HS-27A (cell line): ENCODE data around the gene F10.
"Not testable (repeated sequence)": the region's sequence is repeated elsewhere in the genome, so short reads cannot be mapped to it uniquely, and the experiment has no call there.

ENCODE experiments used
- DNase-seq: peaks from one replicate; pipeline ENCODE4 v3.0.0-alpha.2; 2012; ENCODE audit warnings: low read depth, missing footprints

Gene F10

DNA sequence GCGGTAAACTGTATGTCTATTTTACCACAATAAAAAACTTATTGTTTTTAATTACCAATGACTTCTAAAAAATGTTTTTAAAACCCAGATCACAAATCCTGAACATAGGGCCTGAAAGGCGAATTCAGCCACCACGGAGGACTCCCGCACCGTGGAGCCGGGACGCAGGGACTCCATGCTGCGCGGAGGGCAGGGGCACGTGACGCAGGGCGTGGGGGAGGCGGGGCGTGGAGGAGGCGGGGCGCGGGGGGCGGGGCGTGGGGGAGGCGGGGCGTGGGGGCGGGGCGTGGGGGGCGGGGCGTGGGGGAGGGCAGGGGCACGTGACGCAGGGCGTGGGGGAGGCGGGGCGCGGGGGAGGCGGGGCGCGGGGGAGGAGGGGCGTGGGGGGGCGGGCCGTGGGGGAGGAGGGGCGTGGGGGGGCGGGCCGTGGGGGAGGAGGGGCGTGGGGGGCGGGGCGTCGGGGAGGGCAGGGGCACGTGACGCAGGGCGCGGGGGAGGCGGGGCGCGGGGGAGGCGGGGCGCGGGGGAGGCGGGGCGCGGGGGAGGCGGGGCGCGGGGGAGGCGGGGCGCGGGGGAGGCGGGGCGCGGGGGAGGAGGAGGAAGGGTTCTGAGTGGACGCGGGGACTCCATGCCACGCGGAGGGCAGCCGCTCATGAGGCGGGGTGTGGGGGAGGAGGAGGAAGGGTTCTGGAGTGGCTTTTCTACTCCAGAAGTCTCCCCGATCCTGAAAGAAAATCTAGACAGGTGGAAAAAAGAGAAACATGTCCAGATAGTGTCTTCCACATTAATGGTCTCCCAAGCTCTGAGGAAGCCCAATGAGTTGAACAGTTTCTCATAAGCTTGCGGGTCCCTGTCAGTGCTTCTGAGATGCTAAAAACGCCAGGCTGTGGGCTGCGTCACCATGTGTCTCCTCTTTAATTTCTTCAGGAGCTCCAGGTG is 31.5 kb downstream of the F10 start:
- no peak for DNase-seq

DNA sequence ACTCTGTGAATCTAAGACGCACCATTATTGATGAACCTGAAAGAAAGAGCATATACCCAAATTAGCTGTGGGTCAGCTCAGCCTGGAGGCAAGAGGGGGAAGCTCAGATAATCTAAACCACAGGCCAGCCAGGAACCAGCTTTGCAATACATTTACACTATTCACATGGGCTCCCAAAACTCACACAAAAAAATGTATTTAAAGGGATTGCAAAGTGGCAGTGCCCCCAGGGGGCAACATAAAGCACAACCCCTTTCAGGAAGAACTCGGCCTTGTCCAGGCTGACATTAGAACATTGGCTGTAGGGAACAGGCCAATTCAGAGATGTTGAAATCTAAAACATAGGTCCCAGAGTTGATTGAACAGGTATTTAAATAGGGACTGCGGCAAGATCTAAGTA is 32.6 kb downstream of the F10 start:
- DNase-seq: no peak

DNA sequence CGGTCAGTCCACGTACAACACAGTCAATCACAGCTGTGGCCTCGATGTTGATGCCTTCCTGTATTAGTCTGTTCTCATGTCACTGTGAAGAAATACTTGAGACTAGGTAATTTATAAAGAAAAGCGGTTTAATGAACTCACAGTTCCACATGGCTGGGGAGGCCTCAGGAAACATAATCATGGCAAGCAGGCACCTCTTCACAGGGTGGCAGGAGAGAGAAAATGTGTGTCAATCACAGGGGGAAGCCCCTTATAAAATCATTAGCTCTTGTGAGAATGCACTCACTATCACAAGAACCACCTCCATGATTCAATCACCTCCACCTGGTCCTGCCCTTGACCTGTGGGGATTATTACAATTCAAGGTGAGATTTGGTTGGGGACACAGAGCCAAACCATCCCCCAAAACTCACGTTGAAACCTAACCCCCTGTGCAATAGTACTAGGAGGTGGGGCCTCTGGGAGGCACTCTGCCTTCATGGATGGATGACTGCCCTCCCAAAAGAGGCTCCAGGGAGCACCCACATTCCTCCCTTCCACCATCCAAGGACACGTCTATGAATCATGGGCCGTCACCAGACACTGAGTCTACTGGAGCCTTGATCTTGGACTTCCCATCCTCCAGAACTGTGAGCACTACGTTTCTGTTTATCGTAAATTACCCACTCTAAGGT is 33.5 kb downstream of the F10 start:
- DNase-seq: no peak

DNA sequence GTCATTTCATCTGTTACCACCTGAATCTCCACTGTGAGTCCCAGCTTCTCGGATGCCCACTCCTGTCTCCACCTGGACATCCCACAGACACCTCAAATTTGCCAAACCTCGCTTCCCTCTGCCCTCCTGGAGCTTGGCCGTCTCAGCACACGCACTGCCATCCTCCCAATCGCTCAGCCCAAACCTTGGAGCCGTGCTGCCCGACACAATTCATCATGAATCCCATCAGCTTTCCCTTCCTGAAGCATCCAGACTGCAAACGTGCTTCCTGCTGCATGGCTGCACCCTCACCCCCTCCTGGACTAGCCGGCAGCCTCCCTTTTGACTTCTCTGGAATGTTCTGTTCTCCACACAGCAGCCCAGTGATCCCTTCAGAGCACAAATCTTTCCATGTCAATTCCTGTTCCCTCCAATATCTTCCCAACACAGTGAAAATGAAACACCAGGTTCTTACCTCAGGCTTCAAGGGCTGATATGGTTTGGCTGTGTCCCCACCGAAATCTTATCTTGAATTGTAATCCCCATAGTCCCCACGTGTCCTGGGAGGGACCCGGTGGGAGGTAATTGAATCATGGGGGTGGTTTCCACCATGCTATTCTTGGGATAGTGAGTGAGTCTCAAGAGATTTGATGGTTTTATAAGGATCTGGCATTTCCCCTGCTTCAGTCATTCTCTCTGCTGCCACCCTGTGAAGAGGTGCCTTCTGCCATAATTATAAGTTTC is 34.8 kb downstream of the F10 start:
- DNase-seq: no peak

DNA sequence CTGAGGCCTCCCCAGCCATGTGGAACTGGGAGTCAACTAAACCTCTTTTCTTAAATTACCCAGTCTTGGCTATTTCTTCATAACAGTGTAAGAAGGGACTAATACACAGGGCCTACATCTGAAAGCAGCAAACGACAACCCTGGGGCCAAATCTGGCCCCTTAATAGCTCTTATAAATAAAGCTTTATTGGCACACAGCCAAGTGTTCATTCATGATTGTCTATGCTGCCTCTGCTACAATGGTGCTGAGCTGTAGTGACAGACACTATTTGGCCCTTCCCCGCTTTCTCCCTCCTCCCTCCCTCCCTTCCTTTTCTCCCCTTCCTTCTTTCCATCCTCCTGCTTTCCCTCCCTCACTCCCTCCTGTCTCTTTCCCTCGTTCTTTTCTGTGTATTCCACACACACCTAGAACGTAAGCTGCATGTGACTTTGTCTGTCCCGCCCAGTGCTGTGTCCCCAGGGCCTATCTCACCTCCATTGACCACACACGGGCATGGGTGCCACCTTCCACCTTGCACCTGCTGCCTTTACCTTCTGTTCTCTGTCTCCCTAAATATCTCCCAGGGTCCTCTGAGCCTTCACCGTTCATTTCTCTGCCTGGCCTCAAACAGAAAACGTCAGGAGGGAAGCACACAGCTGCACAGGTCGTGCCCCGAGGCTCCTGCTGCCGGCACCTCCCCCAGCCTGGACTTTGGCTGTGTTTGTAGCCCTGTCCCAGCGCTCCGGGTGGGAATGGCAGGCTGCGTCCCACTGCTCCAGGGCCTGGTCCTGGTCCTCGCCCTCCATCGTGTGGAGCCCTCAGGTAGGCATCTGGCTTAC is 35.5 kb downstream of the F10 start, which contains the start of gene PROZ:
Gene PROZ (plus strand): TSS at position 720 of the 819 bp plus-strand sequence. CDS start 13 bp downstream, at position 733.
- no peak for DNase-seq

DNA sequence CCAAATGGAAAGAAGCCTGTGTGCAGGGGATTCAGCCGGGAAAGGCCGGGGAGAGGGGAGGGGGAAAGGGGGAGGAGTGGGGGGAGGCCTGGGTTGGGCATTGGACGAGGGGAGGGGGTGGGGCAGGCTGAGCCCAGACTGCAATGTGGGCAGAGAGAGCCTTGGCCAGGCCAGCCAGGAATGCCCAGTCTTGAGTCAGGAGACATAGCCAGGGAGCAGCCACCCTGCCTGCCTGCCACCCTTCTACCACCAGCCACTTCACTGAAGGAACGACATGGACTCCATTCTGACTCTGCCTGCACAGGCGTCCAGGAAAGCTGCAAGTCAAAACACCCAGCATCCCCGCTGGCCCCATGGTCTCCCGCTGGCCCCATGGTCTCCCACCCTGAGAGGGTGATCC is 36.3 kb downstream of the F10 start:
- DNase-seq: no peak

DNA sequence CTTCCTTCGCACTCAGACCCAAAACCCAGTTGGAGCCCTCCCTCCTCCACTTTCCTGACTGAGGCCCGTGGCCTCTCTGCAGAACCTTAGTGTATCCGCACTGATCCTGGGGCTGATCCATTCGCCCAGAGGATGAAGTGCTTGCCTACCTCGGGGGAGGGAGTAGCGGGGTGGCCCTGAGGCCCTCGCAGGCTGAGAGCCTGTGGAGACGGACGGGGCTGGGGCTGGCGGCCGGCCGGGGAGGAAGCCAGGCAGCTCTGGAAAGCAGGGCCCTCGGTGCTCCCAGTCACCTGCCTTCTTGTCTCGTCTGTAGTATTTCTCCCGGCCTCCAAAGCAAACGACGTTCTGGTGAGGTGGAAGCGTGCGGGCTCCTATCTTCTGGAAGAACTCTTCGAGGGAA is 37.1 kb downstream of the F10 start:
- no peak for DNase-seq

DNA sequence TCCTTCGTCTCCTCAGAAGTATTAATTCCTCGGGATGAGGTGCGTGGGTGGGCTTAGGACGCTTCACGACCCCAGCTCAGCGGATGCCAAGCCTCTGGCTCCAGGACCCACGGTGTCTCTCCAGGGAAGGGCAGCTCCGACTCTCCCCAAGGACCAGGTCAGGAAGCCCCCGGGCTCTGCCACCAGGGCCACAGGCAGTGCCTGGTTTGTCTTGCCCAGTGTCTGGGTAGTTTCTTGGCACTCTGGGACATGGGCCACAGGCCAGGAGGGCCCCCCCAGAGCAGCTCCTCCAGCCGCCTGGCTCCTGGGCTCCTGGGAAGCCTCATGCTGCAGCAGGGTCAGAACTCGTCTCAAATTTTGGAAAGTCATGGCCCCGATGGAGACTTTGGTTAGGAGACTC is 38.4 kb downstream of the F10 start:
- no peak for DNase-seq

DNA sequence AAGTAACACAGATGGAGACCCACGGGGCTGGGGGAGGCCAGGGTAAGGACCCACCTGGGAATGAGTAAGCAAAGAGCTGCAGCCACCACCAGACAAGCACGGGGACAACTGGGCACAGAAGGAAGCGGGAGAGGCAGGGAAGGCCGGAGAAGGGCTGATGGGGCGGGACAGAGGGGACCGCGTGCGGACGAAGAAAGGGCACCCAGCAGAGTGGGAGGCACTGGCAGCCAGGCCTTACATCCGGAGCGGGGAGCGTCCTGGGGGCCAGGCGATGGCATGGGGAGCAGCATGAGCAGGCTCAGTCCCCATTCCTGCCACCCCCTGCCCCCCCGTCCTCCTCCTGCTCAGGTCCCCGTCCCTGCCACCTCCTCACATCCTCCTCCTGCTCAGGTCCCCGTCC is 38.8 kb downstream of the F10 start:
- DNase-seq: no peak

DNA sequence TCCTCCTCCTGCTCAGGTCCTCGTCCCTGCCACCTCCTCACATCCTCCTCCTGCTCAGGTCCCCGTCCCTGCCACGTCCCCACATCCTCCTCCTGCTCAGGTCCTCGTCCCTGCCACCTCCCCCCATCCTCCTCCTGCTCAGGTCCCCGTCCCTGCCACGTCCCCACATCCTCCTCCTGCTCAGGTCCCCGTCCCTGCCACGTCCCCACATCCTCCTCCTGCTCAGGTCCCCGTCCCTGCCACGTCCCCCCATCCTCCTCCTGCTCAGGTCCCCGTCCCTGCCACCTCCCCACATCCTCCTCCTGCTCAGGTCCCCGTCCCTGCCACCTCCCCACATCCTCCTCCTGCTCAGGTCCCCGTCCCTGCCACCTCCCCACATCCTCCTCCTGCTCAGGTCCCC is 39.4 kb downstream of the F10 start:
- not testable (repeated sequence) for DNase-seq

DNA sequence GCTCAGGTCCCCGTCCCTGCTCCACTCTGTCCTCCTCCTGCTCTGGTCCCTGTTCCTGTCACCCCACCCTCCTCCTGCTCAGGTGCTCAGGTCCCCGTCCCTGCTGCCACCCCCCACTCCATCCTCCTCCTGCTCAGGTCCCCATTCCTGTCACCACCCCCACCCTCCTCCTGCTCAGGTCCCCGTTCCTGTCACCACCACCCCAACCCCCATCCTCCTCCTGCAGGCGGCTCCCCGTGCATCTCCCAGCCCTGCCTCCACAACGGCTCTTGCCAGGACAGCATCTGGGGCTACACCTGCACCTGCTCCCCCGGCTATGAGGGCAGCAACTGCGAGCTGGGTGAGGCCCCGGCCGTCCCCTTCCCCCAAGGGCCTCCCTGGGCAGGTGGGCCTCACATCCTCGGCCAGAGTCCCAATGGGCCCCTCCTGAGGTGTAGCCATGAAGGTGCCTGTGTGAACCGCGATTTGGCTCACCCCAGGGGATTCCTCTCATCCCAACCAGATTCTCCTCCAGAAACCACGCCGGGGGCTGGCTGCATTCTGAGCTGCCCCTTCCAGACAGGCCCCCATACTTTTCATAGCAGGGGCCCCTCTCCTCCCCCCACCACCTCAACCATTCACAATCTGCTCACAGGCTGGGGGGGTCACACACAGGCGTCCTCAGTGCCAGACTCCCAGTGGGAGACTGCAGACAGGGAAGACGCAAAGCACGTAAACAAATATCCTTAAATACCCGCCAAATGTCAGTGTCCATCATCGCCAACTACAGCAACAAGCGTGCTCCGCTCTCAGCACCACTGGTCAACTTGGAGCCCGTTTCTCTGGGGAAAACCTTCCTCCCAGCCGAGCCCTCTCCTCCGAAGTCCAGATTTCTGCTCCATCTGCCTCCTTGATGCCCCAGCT is 40.4 kb downstream of the F10 start:
- DNase-seq: no peak

DNA sequence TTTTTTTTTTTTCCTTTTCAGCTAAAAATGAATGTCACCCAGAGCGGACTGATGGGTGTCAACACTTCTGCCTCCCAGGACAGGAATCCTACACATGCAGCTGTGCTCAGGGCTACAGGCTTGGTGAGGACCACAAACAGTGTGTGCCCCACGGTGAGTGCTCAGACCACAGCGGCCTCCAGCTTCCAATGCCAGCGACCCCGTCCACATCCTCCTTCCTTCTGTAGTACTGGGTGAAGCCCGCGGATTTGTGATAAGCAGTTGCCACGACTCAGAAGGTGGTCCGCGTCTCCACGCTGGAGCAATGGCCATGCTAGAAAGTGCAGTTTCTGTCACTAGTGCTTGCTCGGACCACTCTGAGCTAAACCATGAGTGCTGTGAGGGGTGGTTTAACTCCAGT is 41.9 kb downstream of the F10 start:
- no peak for DNase-seq

DNA sequence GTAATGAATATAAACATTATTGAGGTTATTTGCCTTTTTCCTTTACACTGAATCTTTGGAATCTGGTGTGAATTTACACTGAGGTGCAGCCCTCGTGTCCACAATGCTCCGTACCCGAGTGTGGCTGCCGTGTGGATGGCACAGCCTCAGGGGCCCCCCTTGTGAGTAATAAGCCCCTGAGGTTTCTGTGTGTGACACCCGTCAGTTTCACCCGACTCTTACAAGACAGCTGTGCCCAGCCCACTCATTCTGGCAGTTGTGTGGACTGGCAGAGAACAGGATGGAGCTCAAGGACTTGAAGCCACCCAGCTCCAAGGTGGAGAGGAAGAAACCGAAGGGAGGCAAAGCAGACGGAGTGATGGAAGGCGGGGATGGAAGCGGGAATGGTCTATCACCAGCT is 43.7 kb downstream of the F10 start:
- DNase-seq: no peak

DNA sequence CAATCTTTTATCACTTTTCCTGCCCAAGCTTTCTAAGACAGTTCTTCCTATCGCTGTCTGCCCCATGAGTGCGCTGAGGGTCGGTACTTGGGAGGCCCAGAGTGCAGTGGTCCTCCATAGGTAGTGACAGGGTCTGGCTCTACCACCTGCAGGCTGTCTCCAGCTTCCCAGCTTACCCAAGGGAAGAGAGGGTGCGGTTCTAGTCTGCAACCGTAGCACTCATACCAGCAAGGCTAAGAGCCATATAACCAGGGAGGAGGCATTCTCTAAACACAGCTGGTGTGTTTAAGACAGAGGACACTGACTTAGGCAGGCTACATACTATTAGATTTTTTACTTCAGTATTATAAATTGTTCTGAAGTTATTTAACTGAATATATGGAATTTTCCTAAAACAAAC is 44.1 kb downstream of the F10 start:
- no peak for DNase-seq

DNA sequence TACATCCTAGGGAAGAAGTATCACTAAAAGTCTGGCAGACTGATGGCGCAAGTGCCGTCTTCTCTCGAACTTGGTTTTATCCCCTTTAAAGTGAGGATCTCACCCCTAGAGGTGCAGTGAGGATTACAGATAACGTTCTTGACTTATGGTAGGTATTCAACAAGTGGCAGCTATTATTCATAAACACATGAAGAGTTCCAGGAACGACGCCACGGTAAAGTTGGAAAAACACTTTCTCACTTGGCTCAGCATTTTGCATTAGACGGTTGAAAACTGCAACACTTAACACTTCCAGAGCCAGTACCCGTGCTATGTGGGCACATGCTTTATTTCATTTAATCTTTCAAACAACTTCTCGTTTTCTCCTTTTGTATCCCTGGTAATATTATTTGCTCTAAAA is 44.6 kb downstream of the F10 start:
- DNase-seq: no peak

DNA sequence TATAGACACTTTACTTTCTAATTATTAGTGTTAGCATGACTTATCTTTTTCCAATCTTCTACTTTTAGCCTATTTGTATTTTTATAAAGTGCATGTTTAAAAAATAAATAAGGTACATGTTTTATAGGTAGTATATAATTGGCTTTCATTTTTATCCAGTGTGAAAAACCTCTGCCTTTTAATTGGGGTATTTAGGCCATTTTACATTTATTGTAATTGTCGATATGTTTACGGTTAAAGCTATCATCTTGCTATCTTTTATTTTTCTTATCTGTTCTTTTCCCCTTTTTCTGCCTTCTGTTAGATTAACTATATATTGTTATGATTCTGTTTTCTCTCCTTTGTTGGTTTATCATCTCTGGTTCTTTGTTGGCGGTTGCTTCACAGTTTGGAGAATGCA is 45.0 kb downstream of the F10 start:
- DNase-seq: no peak

DNA sequence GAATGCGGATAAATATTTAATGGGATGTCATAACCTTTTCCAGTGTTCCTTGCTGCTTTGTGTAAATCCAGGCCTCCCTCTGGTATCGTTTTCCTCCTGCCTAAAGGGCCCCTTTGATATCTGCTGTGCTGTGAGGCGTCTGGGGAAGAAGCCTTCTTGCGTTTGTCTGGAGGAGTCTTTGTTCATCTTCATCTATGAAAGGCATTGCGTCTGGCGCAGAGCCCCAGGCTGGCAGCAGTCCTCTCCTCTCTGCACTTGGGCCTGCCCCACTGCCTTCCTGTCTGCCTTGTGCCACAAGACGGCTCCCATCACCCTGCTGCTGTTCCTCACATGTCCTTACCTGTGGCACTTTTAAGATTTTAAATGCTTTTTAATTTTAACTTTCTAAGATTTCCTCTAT is 45.6 kb downstream of the F10 start:
- no peak for DNase-seq

DNA sequence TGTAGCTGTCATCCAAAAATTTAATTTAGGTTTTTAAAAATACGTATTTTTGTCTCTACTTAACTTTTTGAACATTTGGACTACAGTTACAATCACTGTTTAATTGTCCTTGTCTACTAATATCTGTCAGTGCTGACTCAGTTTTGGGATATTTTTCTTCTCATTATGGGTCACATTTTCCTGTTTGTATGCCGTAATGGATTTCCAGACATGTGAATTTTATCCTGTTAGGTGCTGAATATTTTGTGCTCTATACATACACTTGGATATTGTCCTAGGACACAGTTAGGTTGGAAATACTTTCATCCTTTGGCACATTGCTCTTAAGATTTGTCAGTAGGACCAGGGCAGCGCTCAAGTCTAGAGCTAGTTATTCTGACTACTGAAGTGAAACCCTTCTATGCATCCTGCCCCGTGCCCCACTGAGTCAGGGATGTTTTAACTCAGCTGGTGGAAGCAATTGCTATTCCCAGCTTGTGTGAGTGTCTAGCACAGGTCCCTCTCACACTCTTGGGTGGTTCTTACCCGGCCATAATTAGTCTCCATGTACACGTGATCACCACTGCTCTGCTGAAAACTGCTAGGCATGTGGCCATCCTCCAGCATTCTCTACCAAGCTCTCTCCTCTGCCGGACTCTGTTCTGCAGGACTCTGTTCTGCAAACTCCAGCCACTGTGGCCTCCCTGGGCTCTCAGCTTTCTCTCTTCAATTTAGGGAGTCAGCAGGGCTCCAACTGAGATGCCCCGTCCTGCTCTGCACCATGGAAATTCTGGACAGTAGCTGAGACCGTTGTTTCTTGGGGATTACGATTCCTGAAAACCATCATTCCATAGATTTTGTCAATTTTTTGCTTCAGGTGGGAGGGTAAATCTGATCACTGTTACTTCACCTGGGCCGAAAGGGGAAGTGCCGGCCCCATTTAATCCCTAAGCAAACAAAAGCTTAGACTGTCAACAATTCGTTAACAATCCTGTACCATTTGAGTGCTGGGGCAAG is 47.0 kb downstream of the F10 start:
- DNase-seq: no peak

DNA sequence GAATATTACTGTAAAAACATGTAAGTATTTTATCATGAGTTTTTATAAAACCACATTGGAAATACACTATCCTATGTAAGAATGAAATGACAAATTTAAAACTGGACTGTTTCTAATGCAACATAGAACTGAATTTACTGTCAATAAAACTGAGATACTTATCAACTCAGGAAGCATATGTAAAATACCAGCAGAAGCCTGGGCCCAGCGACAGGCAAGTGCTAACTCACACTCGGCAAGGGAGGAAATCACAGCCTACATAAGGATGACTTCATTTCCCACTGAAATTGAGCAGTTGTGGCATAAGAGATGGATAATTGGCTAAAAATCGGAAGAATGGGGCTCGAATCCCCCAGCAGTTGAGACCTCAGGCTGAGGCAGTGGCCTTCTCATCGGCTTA is 47.9 kb downstream of the F10 start:
- DNase-seq: no peak
